SK-N-SH (cell line): ENCODE results near the gene KCNJ12. TPM values are rescaled to one million over a fixed set of nuclear protein-coding genes. Genes with fewer than 3 reads are reported as not detected.

Experiments
- CTCF ChIA-PET: fragments of 300-600, 350-600 bp; formaldehyde crosslinking; extraction: SDS; loops from one replicate; lab custom pipeline; 2021; lab: Yijun Ruan, JAX
- POLR2A ChIA-PET: fragments of 350-600 bp; sonication (Branson Sonifier 250); formaldehyde crosslinking; extraction: SDS; loops from one replicate; lab custom pipeline; 2020; ENCODE audit warnings: antibody characterized with exemption, inconsistent platforms; lab: Yijun Ruan, JAX
- DNase-seq: peaks from one replicate; pipeline ENCODE4 v3.0.0; 2012
- H2AFZ ChIP-seq: fragments of 200-600 bp; sonication (generic); 2 replicates; pipeline ENCODE4 v1.8.1; 2016; ENCODE audit warnings: antibody characterized with exemption, mild to moderate bottlenecking, low read depth
- H3F3A ChIP-seq: fragments of 200-600 bp; sonication (generic); replicated peaks from 2 replicates; pipeline ENCODE3; 2016; ENCODE audit warnings: antibody characterized with exemption, mild to moderate bottlenecking; ENCODE audit not compliant: insufficient read depth
- H3K27ac ChIP-seq, 2 experiments: fragments of 200-500 bp in 1 of 2; fragments of 200-600 bp in 1 of 2; sonication (Bioruptor generic) in 1 of 2; sonication (generic), shearing (Covaris generic) in 1 of 2; 2 replicates each; pipeline versions ENCODE4 v1.5.1 to v1.6.1; 2014 to 2016; ENCODE audit warnings: low read depth in 2 of 2, inconsistent platforms in 1 of 2, low read length in 1 of 2, mild to moderate bottlenecking in 1 of 2, mixed read lengths in 1 of 2
- H3K27me3 ChIP-seq: fragments of 200-600 bp; sonication (generic), shearing (Covaris generic); 2 replicates; pipeline ENCODE4 v1.6.1; 2016; ENCODE audit warnings: mixed run types; ENCODE audit not compliant: insufficient read depth
- H3K36me3 ChIP-seq, 2 experiments: fragments of 200-500 bp in 1 of 2; fragments of 200-600 bp in 1 of 2; sonication (Bioruptor generic) in 1 of 2; sonication (generic) in 1 of 2; replicated peaks in 1 of 2; 2 replicates each; pipeline versions ENCODE3 to v1.5.1; 2014 to 2016; ENCODE audit warnings: low read length in 1 of 2, mild to moderate bottlenecking in 1 of 2; ENCODE audit not compliant: insufficient read depth in 2 of 2, control insufficient read depth in 1 of 2
- H3K4me1 ChIP-seq, 2 experiments: fragments of 200-500 bp in 1 of 2; fragments of 200-600 bp in 1 of 2; sonication (Bioruptor generic) in 1 of 2; sonication (generic), shearing (Covaris generic) in 1 of 2; 2 replicates each; pipeline versions ENCODE4 v1.5.1 to v1.6.1; 2014 to 2016; ENCODE audit warnings: low read depth in 1 of 2, low read length in 1 of 2, mixed run types in 1 of 2; ENCODE audit not compliant: insufficient read depth in 2 of 2, control insufficient read depth in 1 of 2
- H3K4me2 ChIP-seq: fragments of 200-600 bp; sonication (generic), shearing (Covaris generic); 2 replicates; pipeline ENCODE4 v1.6.1; 2017; ENCODE audit warnings: mixed run types
- H3K4me3 ChIP-seq, 2 experiments: fragments of 200-500 bp in 1 of 2; fragments of 200-600 bp in 1 of 2; sonication (Bioruptor generic) in 1 of 2; sonication (generic), shearing (Covaris generic) in 1 of 2; 2 replicates each; pipeline versions ENCODE4 v1.5.1 to v1.8.1; 2014 to 2016; ENCODE audit warnings: low read depth in 2 of 2, inconsistent platforms in 1 of 2, low read length in 1 of 2, mild to moderate bottlenecking in 1 of 2, mixed read lengths in 1 of 2, moderate library complexity in 1 of 2
- H3K79me2 ChIP-seq: fragments of 200-600 bp; sonication (generic); 2 replicates; pipeline ENCODE4 v1.8.1; 2017; ENCODE audit warnings: mild to moderate bottlenecking; ENCODE audit not compliant: insufficient read depth
- H3K9ac ChIP-seq: fragments of 200-600 bp; sonication (generic); 2 replicates; pipeline ENCODE4 v1.6.1; 2017; ENCODE audit warnings: mixed run types
- H3K9me2 ChIP-seq: fragments of 200-600 bp; sonication (generic); 2 replicates; pipeline ENCODE4 v1.6.1; 2017; ENCODE audit warnings: mixed run types
- H3K9me3 ChIP-seq: fragments of 200-600 bp; sonication (generic); 2 replicates; pipeline ENCODE4 v1.6.1; 2017; ENCODE audit warnings: mixed run types, mild to moderate bottlenecking, moderate library complexity
- H4K20me1 ChIP-seq: fragments of 200-600 bp; sonication (generic); 2 replicates; pipeline ENCODE4 v1.6.1; 2017; ENCODE audit warnings: mild to moderate bottlenecking, mixed run types; ENCODE audit not compliant: insufficient read depth
- CTCF ChIP-seq: fragments of 200-600 bp; sonication (generic); IDR thresholded peaks from 2 replicates; pipeline ENCODE4 v1.6.1; 2017; ENCODE audit warnings: antibody characterized with exemption, mild to moderate bottlenecking, moderate library complexity
- EP300 ChIP-seq, 2 experiments: IDR thresholded peaks; 2 replicates each; pipeline versions ENCODE4 v1.4.0 to v1.6.1; 2012; ENCODE audit warnings: borderline replicate concordance in 1 of 2, low read depth in 1 of 2, low read length in 1 of 2
- GABPA ChIP-seq: IDR thresholded peaks from 2 replicates; pipeline ENCODE4 v1.4.0; 2012; ENCODE audit warnings: low read depth, mild to moderate bottlenecking
- GATA2 ChIP-seq: sonication (generic); formaldehyde crosslinking; IDR thresholded peaks from 2 replicates; pipeline ENCODE4 v1.5.0; 2020; ENCODE audit warnings: mild to moderate bottlenecking, missing genetic modification reagents
- JUND ChIP-seq: IDR thresholded peaks from 2 replicates; pipeline ENCODE4 v1.4.0; 2012
- MXI1 ChIP-seq: IDR thresholded peaks from 2 replicates; pipeline ENCODE4 v1.6.1; 2012; ENCODE audit warnings: mild to moderate bottlenecking, low read depth, low read length, improper control_type of control experiment
- NRF1 ChIP-seq: IDR thresholded peaks from 2 replicates; pipeline ENCODE4 v1.6.1; 2012; ENCODE audit warnings: low read depth, mild to moderate bottlenecking, low read length
- PBX3 ChIP-seq: IDR thresholded peaks from 2 replicates; pipeline ENCODE4; 2012
- REST ChIP-seq: IDR thresholded peaks from 2 replicates; pipeline ENCODE4 v1.6.1; 2012; ENCODE audit warnings: mild to moderate bottlenecking, low read depth, low read length, moderate library complexity
- RFX5 ChIP-seq: IDR thresholded peaks from 2 replicates; pipeline ENCODE4 v1.6.1; 2012; ENCODE audit warnings: mild to moderate bottlenecking, improper control_type of control experiment, low read length
- RXRA ChIP-seq: IDR thresholded peaks from 2 replicates; pipeline ENCODE4 v1.4.0; 2012; ENCODE audit warnings: low read depth, mild to moderate bottlenecking, borderline replicate concordance
- SMC3 ChIP-seq: IDR thresholded peaks from 2 replicates; pipeline ENCODE4 v1.6.1; 2012; ENCODE audit warnings: low read depth, low read length, improper control_type of control experiment
- TAF1 ChIP-seq: IDR thresholded peaks from 2 replicates; pipeline ENCODE4 v1.6.1; 2012; ENCODE audit warnings: low read depth, mild to moderate bottlenecking, low read length, moderate library complexity, borderline replicate concordance
- YY1 ChIP-seq: IDR thresholded peaks from 2 replicates; pipeline ENCODE4 v1.4.0; 2012; ENCODE audit warnings: low read depth, mild to moderate bottlenecking
- ZBTB33 ChIP-seq: IDR thresholded peaks from 2 replicates; pipeline ENCODE4 v1.4.0; 2012; ENCODE audit warnings: low read depth, borderline replicate concordance
- WGBS: methylation state at CpG from one replicate; pipeline ENCODE4 v1.1.6; 2017; ENCODE audit warnings: low lambda C conversion rate; 5-methylcytosine and 5-hydroxymethylcytosine counted together
- polyA plus RNA-seq, 3 experiments: library from polyadenylated mRNA; depleted of rRNA; stranded (reverse); fragments of >200 nt; gene quantifications; 2 replicates each; pipeline ENCODE4 v1.2.3, GENCODE V29; 2012
- TF ChIP-seq, protein P1 (sequence below): IDR thresholded peaks from 2 replicates; pipeline ENCODE4 v1.4.0; 2012; ENCODE audit warnings: low read depth, borderline replicate concordance

Gene KCNJ12
- polyA plus RNA-seq, 1 of the 3 experiments (the other 2 are of a cell fraction): 0.36 TPM

DNA sequence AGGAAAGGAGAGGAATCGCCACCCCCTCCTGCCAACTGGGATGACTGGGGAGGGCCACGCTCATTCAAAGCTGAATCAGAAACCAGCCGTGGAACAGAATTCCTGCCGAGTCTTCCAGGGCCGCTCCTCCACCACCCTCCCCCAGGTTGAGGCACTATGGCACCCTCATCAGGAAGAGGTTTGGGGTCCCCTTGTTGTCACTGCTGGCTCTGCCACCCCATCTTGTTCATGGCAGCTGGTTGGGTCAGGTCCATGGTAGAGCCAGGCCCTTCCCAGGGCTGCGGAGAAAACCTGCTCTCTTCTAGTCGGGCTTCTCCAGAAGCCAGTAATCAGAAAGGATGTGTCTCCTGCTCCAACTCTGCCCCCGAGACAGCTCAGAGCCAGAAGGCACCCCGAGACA is 41.8 kb downstream of the KCNJ12 start:
- no peak overlapping the region for H3K4me3 ChIP-seq
- no peaks in the 10 kb centered on the region for H3K9me2 ChIP-seq
- H3K27ac ChIP-seq: no peak overlapping the region
- H3K36me3 ChIP-seq: no peaks in the 10 kb centered on the region
- H3K27me3 ChIP-seq: no peaks in the 10 kb centered on the region
- H3K79me2 ChIP-seq: no peaks in the 10 kb centered on the region
- DNase-seq: no peak
- H3F3A ChIP-seq: no peaks in the 10 kb centered on the region
- H3K9ac ChIP-seq: no peak overlapping the region
- ChIA-PET CTCF (interaction anchor here (1.3 kb wide), 1 partner anchor 43 kb away, joined by 3 read pairs; no protein-coding TSS in a partner anchor), POLR2A (no interaction called here)
- peaks cover 0 to 3% of the 10 kb centered on the region in 2 experiments; a peak in 1 of 4 replicates for H3K4me1 ChIP-seq
- no peak overlapping the region for H2AFZ ChIP-seq
- WGBS: 83% methylated on average over 9 of the region's 9 CpGs
- no peak for TF ChIP-seq SMC3
- TF ChIP-seq ZBTB33: no peak
- no peak for TF ChIP-seq RXRA
- no peak for TF ChIP-seq GATA2 (CRISPR knock-in tag)
- TF ChIP-seq PBX3: no peak
- no peak for TF ChIP-seq TAF1
- no peak for TF ChIP-seq NRF1
- TF ChIP-seq, protein P1, sequence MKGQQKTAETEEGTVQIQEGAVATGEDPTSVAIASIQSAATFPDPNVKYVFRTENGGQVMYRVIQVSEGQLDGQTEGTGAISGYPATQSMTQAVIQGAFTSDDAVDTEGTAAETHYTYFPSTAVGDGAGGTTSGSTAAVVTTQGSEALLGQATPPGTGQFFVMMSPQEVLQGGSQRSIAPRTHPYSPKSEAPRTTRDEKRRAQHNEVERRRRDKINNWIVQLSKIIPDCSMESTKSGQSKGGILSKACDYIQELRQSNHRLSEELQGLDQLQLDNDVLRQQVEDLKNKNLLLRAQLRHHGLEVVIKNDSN: no peak
- TF ChIP-seq YY1: no peak
- TF ChIP-seq MXI1: no peak
- no peak for TF ChIP-seq REST
- no peak for TF ChIP-seq EP300 (IDR thresholded peaks at IDR 0.05; ENCODE audit: borderline replicate concordance in 1 of 2, low read depth in 1 of 2, low read length in 1 of 2)
- TF ChIP-seq JUND: no peak
- TF ChIP-seq RFX5: no peak
- TF ChIP-seq CTCF: no peak
- no peak for TF ChIP-seq GABPA
- H4K20me1 ChIP-seq: no peaks in the 10 kb centered on the region
- H3K9me3 ChIP-seq: no peaks in the 10 kb centered on the region
- H3K4me2 ChIP-seq: no peak overlapping the region
